Caco-2 (cell line): ENCODE data around the gene DMAC2L. TPM values are rescaled to one million over a fixed set of nuclear protein-coding genes. Genes with fewer than 3 reads are reported as not detected.

Experiments used
- BruUV-seq: library from RNA; stranded (reverse); fragments of 400-500 nt; replicated peaks from 2 replicates; lab custom pipeline; 2021; lab: Mats Ljungman, UMichigan
- CTCF ChIA-PET: fragments of 300-600 bp; sonication (Branson Sonifier 250); formaldehyde crosslinking; loops from one replicate; lab custom pipeline; 2022; ENCODE audit warnings: antibody characterized with exemption; lab: Charles Lee
- POLR2A ChIA-PET: fragments of 300-600 bp; sonication (Branson Sonifier 250); formaldehyde crosslinking; loops from one replicate; lab custom pipeline; 2022; ENCODE audit warnings: antibody characterized with exemption; lab: Charles Lee
- DNase-seq, 2 experiments: peaks; one replicate each; pipeline versions ENCODE4 v3.0.0 to v3.0.0-alpha.2; 2020 to 2022
- H3K27me3 ChIP-seq: replicated peaks from 2 replicates; pipeline ENCODE4 v1.6.0; 2011; ENCODE audit warnings: low read length; ENCODE audit not compliant: control insufficient read depth, insufficient read depth
- H3K36me3 ChIP-seq: 2 replicates; pipeline ENCODE4 v1.5.1; 2011; ENCODE audit warnings: low read length; ENCODE audit not compliant: control insufficient read depth, insufficient read depth
- H3K4me1 ChIP-seq: fragments of 250-450 bp; sonication (Bioruptor Pico); 2 replicates; pipeline ENCODE4 v1.5.1; 2020; ENCODE audit warnings: mild to moderate bottlenecking
- H3K4me3 ChIP-seq: 2 replicates; pipeline ENCODE4 v1.5.1; 2011; ENCODE audit warnings: low read depth, mild to moderate bottlenecking, control low read depth, low read length
- H3K9me3 ChIP-seq: fragments of 250-450 bp; sonication (Bioruptor Pico); 2 replicates; pipeline ENCODE4 v1.5.1; 2020; ENCODE audit warnings: mild to moderate bottlenecking, moderate library complexity
- H3K27ac Mint-ChIP-seq: one replicate; pipeline ENCODE4 v1.8.0; 2022; ENCODE audit warnings: mixed read lengths; ENCODE audit not compliant: unreplicated experiment
- H3K27me3 Mint-ChIP-seq: one replicate; pipeline ENCODE4 v1.8.0; 2022; ENCODE audit warnings: mixed read lengths; ENCODE audit not compliant: insufficient read depth, unreplicated experiment
- H3K36me3 Mint-ChIP-seq: one replicate; pipeline ENCODE4 v1.8.0; 2022; ENCODE audit warnings: mild to moderate bottlenecking, mixed read lengths; ENCODE audit not compliant: insufficient read depth, unreplicated experiment
- H3K4me1 Mint-ChIP-seq: one replicate; pipeline ENCODE4 v1.8.0; 2022; ENCODE audit warnings: low read depth, mixed read lengths; ENCODE audit not compliant: unreplicated experiment
- H3K4me3 Mint-ChIP-seq: one replicate; pipeline ENCODE4 v1.8.0; 2022; ENCODE audit warnings: mild to moderate bottlenecking, moderate library complexity, mixed read lengths; ENCODE audit not compliant: unreplicated experiment
- H3K9me3 Mint-ChIP-seq: one replicate; pipeline ENCODE4 v1.8.0; 2022; ENCODE audit warnings: mixed read lengths; ENCODE audit not compliant: unreplicated experiment
- CTCF ChIP-seq, 2 experiments: fragments of 200-600 bp in 1 of 2; IDR thresholded peaks; 1 replicate in 1 of 2; 2 replicates in 1 of 2; pipeline versions ENCODE4 v1.5.1 to v1.8.0; 2011 to 2022; ENCODE audit warnings: antibody characterized with exemption in 1 of 2, control low read depth in 1 of 2, inconsistent platforms in 1 of 2, low read depth in 1 of 2, low read length in 1 of 2, mild to moderate bottlenecking in 1 of 2, moderate library complexity in 1 of 2; ENCODE audit not compliant: insufficient read depth in 1 of 2, severe bottlenecking in 1 of 2, unreplicated experiment in 1 of 2
- intact Hi-C: fragments of 100-400 bp; cut with micrococcal nuclease; formaldehyde crosslinking; loops from one replicate; pipeline ENCODE4 v1.10.0; 2022; ENCODE audit not compliant: unreplicated experiment
- total RNA-seq: library from RNA; stranded (reverse); gene quantifications from 2 replicates; pipeline ENCODE4 v1.2.3, GENCODE V29; 2022

DMAC2L gene
- total RNA-seq, 1 experiment from 2014 or later, result 27.6 TPM

DNA sequence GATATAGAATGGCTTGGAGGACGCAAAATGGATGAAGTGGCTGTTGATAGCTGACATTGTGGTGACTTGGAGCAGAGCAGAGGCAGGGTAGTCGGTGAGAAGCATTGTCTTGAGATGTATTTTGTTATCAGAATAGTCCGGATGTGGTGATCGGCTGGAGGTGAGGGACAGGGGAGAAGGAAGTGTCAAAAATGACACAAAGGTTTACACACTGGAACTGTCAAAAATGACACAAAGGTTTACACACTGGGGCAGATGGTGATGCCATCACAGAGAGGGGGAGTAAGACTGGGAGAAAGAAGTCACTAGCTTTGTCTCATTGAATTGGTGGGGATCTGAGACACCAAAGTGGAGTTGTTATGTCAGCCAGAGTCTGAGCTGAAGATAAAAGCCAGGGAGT, 54.5 kb downstream of the DMAC2L start:
- Histone ChIP-seq H3K27me3 (no peaks in the 10 kb centered on the region), H3K9me3 (no peaks in the 10 kb centered on the region), H3K36me3 (no peaks in the 10 kb centered on the region), H3K4me3 (no peak overlapping the region), H3K4me1 (peaks cover 10% of the 10 kb centered on the region)
- Mint-ChIP-seq H3K27me3 (no peaks in the 10 kb centered on the region), H3K4me1 (peaks cover 7% of the 10 kb centered on the region), H3K9me3 (no peaks in the 10 kb centered on the region), H3K27ac (no peak overlapping the region), H3K4me3 (no peak overlapping the region), H3K36me3 (no peaks in the 10 kb centered on the region)
- CTCF ChIA-PET, result no interaction called here
- intact Hi-C loops, result no loop called here
- BruUV-seq, result no TSS peak
- TF ChIP-seq CTCF (IDR thresholded peaks at IDR 0.05; ENCODE audit: insufficient read depth in 1 of 2, low read depth in 1 of 2, low read length in 1 of 2, severe bottlenecking in 1 of 2, unreplicated experiment in 1 of 2), result no peak
- POLR2A ChIA-PET, result no interaction called here
- DNase-seq, result no peak

- no TSS peak for BruUV-seq
- H3K4me1 ChIP-seq, result no peaks in the 10 kb centered on the region
- CTCF ChIA-PET, result no interaction called here
- H3K4me3 ChIP-seq, result no peak overlapping the region
- H3K9me3 ChIP-seq, result no peaks in the 10 kb centered on the region
- no peak for TF ChIP-seq CTCF (IDR thresholded peaks at IDR 0.05; ENCODE audit: insufficient read depth in 1 of 2, low read depth in 1 of 2, low read length in 1 of 2, severe bottlenecking in 1 of 2, unreplicated experiment in 1 of 2)
- POLR2A ChIA-PET, result no interaction called here
- H3K27me3 ChIP-seq, result no peaks in the 10 kb centered on the region
- no peaks in the 10 kb centered on the region for H3K4me1 Mint-ChIP-seq
- no peaks in the 10 kb centered on the region for H3K9me3 Mint-ChIP-seq
- no peaks in the 10 kb centered on the region for H3K27me3 Mint-ChIP-seq
- DNase-seq, result no peak
- no peak overlapping the region for H3K27ac Mint-ChIP-seq
- no peaks in the 10 kb centered on the region for H3K36me3 Mint-ChIP-seq
- H3K4me3 Mint-ChIP-seq, result no peak overlapping the region
- H3K36me3 ChIP-seq, result no peaks in the 10 kb centered on the region
- intact Hi-C loops, result no loop called here
Measured at GRCh38 chr14:50371546-50371945, 59.4 kb downstream of the DMAC2L start.

GRCh38 chr14:50373959-50374358, 61.8 kb downstream of the DMAC2L start:
- no peaks in the 10 kb centered on the region for H3K36me3 Mint-ChIP-seq
- no peak overlapping the region for H3K27ac Mint-ChIP-seq
- Histone ChIP-seq H3K9me3 (no peaks in the 10 kb centered on the region), H3K4me3 (no peak overlapping the region), H3K36me3 (no peaks in the 10 kb centered on the region), H3K4me1 (no peaks in the 10 kb centered on the region), H3K27me3 (no peaks in the 10 kb centered on the region)
- ChIA-PET POLR2A (no interaction called here), CTCF (no interaction called here)
- no TSS peak for BruUV-seq
- H3K27me3 Mint-ChIP-seq, result no peaks in the 10 kb centered on the region
- no peak for TF ChIP-seq CTCF (IDR thresholded peaks at IDR 0.05; ENCODE audit: insufficient read depth in 1 of 2, low read depth in 1 of 2, low read length in 1 of 2, severe bottlenecking in 1 of 2, unreplicated experiment in 1 of 2)
- DNase-seq, result no peak
- H3K9me3 Mint-ChIP-seq, result no peaks in the 10 kb centered on the region
- no peak overlapping the region for H3K4me3 Mint-ChIP-seq
- intact Hi-C loops, result no loop called here
- H3K4me1 Mint-ChIP-seq, result no peaks in the 10 kb centered on the region
